Activated naive CD4-positive, alpha-beta T cell treated with Interleukin-2 at 50 U/mL for 16 hours (primary cell): Measurements from ENCODE around the gene FGF22.

Experiments
- DNase-seq: peaks from one replicate; pipeline ENCODE4 v3.0.0-alpha.2; 2020

Gene FGF22

DNA sequence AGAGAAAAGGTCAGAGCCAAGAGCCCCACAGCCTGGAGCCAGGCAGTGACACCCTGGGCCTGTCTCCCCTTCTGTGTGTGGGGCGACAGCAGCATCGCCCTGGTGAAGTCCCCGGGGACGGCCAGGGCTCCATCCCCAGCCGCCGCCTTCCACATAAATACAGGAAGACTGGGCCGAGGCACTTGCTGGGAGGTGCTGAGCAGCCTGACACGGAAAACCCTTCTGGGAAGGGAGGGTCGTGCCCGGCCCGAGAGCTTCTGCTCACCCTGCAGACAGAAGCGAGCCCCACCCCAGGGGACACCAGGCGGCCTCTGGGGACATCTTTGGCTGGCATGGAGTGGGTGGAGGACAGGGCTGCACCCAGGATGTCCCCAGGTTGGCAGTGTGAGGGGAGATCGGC, 5.1 kb downstream of the FGF22 start:
- DNase-seq, result no peak

GRCh38 chr19:645912-646778, 6.5 kb downstream of the FGF22 start:
- no peak for DNase-seq

GRCh38 chr19:646779-647565, 7.3 kb downstream of the FGF22 start:
- no peak for DNase-seq

DNA sequence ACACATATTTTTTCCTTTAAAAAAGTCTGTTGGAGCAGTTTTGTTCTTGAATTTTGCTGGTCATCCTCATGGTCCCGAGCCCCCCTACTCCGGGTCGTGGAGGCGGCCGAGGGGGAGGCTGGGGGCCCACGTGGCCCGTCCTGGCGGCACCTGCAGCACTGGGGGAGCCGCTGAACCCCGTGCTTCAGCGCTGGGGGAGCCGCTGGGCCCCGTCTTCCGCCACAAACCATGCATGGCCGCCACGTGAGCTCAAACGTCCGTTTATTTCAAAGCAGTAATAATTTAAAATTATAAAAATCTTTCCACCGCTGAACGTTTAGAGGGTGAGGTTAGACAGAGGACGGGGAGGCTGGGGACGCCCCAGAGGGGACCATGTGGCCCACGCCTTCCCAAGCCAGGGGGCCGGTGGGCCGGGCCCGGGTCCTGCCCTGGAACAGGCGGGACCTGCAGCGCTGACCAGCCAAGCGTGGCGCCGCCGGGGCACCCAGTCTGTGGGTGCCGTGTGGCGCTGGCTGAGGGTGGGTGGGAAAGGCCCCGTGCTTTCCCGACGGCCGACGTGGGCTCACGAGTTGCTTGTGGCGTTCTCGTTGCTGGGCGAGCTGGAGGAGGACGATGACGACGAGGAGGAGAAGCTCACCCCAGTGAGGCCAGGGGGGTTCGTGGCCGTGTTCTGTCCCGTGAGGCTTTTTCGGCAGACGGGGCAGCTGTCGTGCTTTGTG, 8.0 kb downstream of the FGF22 start:
- no peak for DNase-seq

DNA sequence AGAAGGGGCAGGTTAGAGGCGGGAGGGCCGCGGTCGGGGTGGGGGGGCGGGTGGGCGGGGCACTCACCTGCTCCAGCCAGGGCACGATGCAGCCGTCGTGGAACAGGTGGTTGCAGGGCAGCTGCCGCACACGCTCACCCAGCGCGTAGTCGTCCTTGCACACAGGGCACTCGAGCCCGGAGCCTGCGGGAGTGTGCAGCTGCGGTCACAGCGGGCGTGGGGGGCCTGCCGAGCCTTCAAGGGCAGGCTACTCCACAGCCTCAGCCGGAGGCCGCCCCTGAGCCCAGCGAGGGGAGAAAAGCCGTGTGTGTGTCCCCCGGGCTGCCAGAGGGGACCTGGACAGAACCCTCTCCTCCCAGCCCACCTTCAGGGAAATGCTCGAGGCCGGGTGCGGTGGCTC, 8.6 kb downstream of the FGF22 start:
- no peak for DNase-seq

GRCh38 chr19:648904-649801, 9.5 kb downstream of the FGF22 start:
- DNase-seq, result no peak

DNA sequence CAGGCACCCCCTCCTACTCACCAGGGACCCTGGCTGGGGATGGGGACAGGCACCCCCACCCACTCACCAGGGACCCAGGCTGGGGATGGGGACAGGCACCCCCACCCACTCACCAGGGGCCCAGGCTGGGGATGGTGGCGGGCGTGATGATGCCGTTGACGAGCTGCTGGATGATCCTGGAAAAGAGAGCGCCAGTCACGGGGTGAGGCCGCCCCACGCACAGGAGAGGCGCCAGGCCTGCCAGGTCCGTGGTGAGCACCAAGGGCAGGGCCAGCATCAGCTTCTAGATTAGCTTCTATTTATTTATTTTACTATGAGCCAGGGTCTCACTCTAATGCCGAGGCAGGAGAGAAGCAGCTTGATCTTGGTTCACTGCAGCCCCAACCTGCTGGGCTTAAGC, 10.4 kb downstream of the FGF22 start:
- no peak for DNase-seq

GRCh38 chr19:651114-651818, 11.6 kb downstream of the FGF22 start:
- DNase-seq, result no peak

DNA sequence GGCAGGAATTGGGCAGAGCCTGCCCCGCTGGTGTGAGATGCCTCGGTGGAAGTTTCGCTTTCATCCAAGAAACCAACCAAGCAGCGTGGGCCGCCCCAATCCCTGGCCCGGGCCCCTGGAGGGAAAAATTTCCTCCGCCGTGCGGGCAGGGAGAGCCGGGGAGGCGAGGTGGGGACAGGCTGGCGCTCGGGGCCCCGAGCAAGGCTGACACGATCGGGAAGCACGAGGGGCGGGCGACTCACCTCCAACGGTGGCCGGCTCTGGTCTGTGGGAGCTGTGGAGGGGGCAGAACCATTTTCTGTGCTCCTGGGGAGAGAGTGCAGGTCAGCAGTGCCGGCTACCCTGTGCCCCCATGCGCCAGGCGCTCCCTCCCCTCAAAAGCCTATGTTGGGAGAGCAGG, 12.3 kb downstream of the FGF22 start:
- no peak for DNase-seq

- DNase-seq, result no peak
Observed at GRCh38 chr19:652467-653389, 13.0 kb downstream of the FGF22 start.

- no peak for DNase-seq
Observed at GRCh38 chr19:653425-653824, 13.7 kb downstream of the FGF22 start.

- no peak for DNase-seq
Observed at GRCh38 chr19:655691-656090, 16.0 kb downstream of the FGF22 start.

- no peak for DNase-seq
Observed at GRCh38 chr19:656751-657559, 17.3 kb downstream of the FGF22 start.

DNA sequence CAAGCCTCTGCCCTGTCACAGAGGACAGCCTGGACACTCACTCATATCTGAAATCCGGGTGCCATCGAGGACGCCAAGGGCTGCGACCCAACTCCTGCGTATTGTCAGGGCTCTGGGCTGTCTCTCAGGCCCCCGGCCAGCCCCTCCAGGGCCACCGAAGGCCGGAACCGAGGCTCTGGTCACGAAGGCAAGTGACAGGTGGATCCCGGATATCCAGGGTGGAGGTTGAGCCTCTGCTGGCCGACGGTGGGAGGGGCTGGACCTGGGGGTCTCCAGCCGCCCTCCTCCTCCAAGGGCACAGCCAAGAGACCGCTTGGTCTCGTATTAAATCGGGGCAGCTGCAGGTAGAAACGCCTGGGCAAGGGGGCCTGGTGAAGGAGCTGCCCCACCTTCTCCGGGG, 17.9 kb downstream of the FGF22 start:
- DNase-seq, result no peak

GRCh38 chr19:658059-658839, 18.6 kb downstream of the FGF22 start:
- DNase-seq, result no peak

- peak; percentile 53 for DNase-seq
Observed at GRCh38 chr19:658916-659839, 19.5 kb downstream of the FGF22 start.

DNA sequence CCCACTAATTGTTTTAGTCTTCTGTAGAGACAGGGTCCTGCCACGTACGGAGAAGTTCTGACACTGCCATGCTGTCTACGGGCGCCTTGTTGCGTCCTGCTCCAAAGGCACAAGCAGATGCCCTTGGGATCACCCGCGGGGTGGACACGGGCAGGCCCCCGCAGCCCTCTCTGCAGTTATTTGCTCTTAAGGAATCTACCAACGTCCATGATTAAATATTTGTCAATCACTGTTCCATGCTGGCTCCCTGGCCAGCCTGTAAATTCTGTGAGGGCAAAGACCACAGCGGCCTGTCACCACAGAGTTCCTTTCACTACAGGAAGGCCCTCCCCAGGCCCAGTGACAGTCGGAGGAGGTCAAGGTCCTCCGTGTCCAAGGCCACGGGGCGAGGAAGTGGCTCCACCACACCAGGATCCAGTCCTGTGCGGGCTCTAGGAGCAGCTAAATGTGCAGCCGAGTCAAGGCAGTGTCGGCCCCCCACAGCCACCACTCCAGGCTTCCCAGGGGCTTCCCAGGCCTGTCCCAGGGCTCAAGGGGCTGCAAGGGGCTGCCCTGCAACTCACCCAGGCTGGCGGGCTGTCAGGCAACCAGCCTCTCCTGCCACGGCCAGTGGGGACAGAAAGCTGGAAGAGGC, 21.2 kb downstream of the FGF22 start:
- DNase-seq, result no peak
